Eye (tissue), 1 donor: Measurements from ENCODE around the gene SUN2.
A peak's percentile ranks its signal among the peaks of the same experiment; 100 is the strongest.

Source experiments
- DNase-seq: peaks from one replicate; pipeline ENCODE4 v3.0.0-alpha.2; 2015

Gene SUN2

GRCh38 chr22:38713921-38714320 is 41.9 kb downstream of the SUN2 start:
- no peak for DNase-seq

- no peak for DNase-seq
These were observed 43.2 kb downstream of the SUN2 start for GRCh38 chr22:38712486-38713207.

GRCh38 chr22:38710866-38711265 is 44.9 kb downstream of the SUN2 start:
- DNase-seq = no peak

DNA sequence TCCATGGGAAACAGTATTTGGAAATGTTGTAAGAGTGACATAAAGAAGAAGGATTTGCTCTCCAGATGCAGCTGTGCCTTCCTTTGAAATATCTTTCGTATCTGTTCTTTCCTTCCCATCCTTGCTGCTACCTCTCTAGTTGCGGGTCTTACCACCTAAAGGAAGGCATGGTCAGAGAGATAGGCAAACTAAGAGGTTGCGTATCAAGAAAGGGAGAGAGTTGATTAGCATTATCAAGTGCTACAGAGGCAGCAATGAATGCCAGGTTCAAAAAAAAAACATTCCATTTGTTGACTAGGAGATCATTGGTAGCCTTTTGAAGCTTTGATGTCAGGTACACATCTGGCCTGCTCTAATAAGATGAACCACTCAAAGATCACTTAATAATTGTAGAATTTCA is 45.4 kb downstream of the SUN2 start:
- no peak for DNase-seq

DNA sequence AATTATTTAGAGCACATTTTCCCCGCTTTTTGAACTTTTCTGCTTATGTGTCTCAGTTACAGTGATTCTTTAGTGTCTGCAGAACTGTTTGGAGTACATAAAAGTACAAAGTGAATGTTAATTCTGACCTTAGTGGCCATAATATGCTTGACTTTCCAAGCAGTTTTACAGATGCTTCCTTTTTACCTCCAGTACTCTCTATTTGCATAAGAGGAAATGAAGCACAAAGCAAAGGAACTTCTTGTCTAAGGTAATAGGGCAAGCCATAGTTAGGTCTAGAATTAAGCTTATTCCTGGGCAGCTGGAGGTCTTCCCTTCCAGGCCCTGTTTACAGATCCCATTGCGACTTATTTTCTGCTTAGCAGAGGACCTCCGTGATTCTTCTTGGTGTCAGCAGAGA is 46.5 kb downstream of the SUN2 start:
- no peak for DNase-seq

GRCh38 chr22:38707984-38708383 is 47.8 kb downstream of the SUN2 start:
- no peak for DNase-seq

- DNase-seq = no peak
These were observed 48.5 kb downstream of the SUN2 start for GRCh38 chr22:38707346-38707745.

DNA sequence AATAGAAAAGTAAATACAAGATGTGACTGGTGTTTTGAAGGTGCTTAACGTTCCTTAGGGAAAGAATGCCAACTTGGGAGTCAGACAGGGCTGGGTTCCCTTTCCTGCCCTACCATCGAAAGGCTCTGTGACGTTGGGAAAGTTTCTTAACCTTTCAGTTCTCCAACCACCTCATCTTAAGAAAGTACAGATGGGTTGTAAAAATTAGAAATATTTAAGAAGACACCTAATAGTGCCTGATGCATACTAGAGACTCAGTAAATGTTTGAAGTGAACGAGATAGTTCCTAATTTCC is 49.0 kb downstream of the SUN2 start:
- no peak for DNase-seq

DNA sequence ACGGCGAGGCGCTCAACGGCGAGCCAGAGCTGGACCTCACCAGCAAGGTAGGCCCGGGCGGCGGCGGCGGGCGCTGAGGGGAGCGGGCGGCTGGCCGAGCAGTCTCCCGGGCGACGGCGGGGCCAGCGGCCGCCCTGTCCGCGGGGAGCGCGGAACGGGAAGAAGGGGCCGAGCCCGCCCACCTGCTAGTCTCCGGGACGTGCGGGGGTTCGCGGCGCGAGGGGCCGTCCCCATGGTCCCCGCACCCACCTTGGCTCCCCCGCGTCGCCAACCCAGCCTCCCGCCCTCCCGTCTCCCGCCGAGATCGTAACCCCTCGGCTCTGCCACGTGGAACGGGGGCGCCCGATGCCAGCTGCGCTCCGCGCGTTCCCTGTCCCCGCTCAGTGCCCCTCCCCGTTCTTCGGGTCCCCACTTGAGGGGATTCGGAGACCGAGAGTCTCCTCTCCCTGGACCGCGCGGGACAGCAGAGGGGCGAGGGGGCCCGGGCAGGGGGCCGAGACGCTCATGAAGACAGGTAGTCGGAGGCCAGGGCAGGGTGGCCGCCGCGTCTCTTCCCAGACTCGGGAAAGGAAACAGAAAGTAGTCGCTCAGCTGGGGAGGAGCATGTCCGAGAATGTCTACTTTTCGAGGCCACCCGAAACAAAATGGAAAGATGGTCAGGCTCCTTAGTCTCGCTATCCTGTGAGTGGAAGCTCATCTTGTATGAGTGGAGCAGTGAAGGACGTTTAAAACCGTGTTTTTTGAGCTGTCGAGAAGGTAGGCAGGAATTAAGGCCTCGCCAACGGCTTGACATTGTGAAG is 49.5 kb downstream of the SUN2 start:
- DNase-seq = peak; percentile 65

DNA sequence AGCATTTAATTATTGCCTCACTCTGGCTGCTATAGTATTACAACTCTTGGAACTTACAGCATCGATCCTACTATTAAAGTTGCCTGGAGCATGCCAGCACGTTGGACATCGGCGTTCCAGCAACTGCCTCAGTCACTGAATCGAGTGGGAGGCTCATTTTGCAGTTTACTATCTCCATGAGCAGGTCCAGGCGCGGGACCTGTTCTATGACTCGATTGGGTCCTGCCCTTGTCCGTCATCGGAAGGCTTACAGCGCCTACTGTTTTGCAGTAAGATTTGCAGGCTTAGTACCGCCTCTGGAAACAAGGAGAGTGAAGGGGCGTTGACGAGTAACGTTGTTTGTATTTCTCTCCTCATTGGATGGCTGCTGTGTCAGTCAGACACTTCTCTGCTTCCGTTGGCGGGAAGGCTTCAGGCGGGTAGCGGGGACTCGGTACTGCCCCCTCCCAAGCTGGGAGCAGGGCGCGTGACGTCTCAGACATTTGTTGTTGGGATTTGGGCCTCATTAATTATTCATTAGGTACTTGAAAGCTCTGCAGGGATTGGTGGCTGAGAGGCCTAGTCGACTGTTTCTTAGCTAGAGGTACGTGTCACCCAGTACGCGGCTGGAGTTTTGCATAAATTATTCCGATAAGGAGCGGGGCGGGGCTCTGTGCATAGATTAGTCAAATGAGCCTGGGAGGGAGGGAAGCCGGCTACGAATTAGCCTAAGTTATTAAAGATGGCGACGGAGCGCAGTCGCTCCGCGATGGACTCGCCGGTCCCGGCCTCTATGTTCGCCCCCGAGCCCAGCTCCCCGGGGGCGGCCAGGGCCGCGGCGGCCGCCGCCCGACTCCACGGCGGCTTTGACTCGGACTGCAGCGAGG is 50.3 kb downstream of the SUN2 start, which contains the start of gene GTPBP1:
GTPBP1 (plus strand) TSS at position 710 of the 866 bp plus-strand sequence; CDS start at position 722, 12 bp downstream.
- peak; percentile 100 for DNase-seq

GRCh38 chr22:38704654-38705234 is 51.1 kb downstream of the SUN2 start:
- no peak for DNase-seq

DNA sequence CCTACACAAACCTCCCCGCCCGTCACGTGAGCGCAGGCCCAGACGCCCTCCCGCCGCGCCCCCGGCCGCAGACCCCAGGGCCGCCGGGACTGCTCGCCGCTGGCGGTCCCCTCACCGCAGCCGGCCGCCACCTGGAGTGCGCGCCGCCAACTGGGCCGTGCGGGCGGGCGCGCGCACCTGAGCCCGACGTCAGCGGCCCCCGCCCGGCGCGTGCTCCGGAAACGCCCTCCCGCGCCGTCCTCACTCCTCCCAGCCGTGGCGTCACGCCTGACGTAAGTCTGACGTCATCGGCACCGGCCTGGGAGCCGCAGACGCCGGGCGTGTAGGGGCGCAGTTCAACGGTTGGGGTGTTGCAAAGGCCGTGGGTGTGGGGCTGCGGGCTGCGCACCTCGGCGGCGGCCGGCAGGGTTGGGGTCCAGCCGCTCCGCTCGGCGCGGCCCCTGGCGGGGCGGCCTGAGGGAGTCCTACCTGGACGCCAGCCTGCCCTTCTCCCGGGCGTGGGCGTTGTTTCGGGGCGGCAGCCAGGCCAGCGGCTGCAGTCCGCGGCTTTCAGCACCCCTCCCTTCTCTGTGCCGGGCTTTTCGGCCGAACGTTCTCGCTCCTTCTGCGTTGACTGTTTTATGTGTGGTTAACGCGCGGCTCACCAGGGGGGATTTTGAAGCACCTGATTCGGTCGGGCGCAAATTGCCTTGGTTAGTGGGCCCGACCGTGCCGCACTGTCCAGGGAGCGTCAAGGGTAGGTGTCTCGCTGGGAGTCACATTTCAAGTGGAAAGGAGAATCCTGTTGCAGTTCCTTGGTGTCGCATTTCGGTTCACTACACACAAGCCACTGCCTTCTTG is 54.8 kb downstream of the SUN2 start, which contains the start of gene JOSD1:
JOSD1 (minus strand) TSS at position 155 of the 840 bp plus-strand sequence. CDS start 956 bp downstream, outside the sequence.
- DNase-seq = peak; percentile 98

DNA sequence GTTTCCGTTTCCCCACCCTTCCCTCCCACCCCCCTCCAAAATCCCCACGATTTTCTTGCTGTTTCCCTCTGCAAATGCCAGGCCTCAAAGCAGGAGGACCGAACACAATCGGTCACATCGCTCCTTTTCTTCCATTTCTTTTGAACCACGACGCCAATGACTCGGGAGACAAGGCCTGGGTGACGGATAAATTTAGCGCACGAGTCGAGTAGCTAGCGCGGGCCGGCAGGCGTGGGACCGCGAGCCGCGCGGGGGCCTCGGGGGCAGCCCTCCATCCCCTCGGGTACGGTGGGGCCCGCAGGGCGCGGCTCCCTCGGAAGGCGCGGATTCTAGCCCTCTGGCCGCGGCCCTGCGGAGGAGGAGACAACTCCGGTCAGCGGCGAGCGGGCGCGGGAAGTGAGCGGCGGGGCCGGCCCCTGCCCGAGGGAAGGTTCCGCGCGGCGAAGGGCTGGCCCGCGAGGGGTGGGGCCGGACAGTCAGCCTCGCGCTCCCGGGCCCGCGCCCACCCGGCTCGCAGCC is 55.5 kb downstream of the SUN2 start:
- no peak for DNase-seq

GRCh38 chr22:38699784-38700183 is 56.0 kb downstream of the SUN2 start:
- peak; percentile 61 for DNase-seq

DNA sequence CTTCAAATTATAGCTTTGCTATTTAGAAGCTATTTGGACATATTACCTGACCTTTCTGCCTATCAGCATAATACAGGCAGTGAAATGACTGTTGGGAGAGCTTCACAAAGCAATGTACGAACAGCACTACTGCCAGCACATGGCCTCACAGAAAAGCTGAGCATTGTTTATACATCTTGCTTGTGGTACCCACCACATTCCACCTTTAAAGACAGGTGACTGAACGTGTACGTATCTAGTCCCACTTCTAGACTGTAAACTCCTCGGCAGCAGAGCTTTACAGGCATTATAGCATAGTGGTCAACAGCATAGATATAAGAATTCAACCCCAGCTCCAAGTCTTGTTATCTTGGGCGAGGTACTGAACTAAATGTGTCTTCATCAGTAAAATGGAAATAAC is 56.7 kb downstream of the SUN2 start:
- DNase-seq = no peak

DNA sequence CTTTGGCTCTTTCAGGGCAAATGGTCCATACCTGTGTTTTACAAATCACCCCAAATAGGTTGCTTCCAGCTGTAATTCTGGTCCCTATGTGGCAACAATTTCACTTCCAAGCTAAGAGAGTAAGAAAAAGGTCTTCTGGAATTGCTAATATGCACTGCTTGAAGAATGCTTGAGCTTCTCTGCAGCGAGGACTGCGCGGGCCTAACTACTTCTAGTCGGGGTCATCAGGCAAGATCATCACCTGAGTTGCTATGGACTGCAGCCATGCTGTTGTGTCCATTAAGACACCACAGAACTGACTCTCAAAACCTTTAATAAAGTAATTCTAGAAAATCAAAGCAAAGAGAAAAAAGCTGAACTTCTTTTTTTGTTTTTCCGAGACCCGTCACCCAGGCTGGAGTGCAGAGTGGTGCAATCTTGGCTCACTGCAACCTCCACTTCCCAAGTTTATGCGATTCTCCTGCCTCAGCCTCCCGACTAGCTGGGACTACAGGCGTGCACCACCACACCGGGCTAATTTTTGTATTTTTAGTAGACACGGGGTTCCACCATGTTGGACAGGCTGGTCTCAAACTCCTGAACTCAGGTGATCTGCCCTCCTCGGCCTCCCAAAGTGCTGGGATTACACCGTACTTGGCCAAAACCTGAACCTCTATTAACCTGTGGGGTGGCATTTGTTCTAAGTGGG is 57.2 kb downstream of the SUN2 start:
- no peak for DNase-seq

- DNase-seq = no peak
These were observed 58.2 kb downstream of the SUN2 start for GRCh38 chr22:38697425-38698089.

GRCh38 chr22:38696606-38697424 is 59.0 kb downstream of the SUN2 start:
- DNase-seq = no peak

GRCh38 chr22:38694940-38695339 is 60.9 kb downstream of the SUN2 start:
- DNase-seq = no peak

DNA sequence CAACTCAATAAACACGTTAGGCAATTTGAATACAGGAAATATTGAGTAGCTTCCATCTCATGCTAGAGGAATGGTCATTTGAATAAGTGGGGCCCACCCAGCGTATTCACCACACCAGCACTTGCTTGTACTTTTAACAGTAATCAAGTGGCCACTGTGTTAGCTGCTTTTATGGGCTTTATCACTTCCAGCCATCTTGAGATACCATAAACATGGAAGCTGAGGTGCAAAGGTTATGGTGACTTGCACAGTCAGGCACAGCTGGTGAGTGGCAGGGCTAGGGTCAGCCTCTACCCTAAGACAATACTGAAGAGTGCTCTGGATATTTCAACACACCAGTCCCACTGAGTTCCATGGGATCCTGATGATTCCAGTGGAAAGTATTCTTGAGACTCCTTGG is 61.7 kb downstream of the SUN2 start:
- DNase-seq = no peak
